ENCODE results near the gene PABPN1L.
"Not testable (repeated sequence)": the region's sequence is repeated elsewhere in the genome, so short reads cannot be mapped to it uniquely, and the experiment has no call there.

PABPN1L gene

GRCh38 chr16:88825146-88825545 is 41.3 kb downstream of the PABPN1L start:
- no peak for DNase-seq

DNA sequence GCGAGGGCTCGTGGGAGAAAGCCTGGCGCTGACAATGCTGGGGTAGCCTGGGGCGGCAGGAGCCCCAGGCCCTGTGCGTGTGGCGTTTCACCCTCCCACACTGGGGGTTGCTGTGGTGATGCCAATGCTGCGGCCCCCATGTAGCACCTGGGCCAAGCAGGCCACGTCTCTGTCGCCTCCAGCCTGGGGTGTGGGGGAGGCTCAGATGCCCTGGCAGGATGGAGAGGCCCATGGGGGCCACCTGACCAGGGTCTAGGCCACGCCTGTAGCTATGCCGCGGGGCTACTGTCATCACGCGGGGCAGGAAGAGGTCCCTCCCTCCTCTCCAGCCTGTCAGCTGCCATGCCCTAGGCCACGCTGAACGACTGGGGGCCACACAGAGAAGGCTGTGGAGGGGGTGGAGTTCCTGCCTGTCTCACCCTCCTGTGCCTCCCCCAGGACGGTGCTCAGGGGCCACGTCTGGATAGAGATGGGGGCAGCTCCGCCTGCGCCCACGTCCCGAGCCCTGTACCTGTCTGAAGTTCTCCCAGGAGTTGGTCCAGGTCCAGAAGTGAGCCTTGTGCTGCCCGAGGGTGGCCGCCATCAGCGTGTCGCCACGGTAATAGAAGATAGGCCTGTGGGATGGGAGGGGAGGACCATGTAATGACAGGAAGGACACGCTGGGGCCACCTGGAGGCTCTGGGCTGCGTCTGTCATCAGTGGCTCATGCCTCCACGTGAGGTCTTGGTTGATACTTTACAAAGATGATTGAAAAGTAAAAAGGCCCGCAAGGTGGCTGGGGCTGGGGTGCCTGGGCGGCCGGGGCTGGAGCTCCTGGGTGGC is 42.0 kb downstream of the PABPN1L start:
- DNase-seq: no peak

DNA sequence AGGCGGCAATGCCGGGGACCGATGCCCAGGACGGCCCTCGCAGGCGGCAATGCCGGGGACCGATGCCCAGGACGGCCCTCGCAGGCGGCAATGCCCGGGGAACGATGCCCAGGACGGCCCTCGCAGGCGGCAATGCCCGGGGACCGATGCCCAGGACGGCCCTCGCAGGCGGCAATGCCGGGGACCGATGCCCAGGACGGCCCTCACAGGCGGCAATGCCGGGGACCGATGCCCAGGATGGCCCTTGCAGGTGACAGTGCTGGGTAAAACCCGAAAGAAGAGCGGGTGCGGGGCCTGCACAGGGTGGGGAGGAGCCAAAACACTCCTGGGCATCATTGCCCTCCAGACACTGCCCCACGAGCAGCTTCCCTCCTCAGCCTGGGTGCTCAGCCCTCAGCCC is 42.8 kb downstream of the PABPN1L start:
- not testable (repeated sequence) for DNase-seq

DNA sequence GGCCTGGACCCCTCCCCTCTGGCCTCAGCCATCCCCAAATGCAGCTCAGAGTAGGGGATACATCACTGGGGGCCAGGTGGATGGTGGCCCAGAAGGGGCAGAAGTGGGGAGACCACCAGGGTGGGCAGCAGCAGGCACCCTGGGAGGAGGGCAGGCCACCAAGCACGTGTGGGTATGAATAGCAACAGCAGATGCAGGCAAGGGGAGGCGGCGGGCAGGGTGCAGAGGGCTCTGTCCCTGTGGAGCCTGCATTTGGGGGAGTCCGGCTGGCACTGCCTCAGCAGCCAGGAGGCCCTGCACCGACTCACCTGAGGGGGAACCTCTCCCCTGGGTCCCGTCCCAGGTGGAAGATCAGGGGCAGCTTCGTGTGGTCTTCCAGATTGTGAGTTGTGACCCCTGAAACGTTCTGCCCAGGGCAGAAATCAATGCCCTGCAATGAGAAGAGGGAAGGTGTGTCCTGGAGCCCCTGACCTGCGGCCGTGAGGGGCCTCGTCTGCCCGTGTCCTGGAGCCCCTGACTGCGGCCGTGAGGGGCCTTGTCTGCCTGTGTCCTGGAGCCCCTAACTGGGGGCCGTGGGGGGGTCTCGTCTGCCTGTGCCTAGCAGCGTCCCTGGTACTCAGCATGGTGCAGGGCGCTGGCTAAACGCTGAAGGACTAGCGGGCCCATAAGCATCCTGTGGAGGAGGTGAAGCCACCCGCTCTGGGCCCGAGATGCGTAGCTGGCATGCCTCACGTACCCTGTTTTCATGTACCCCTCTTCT is 44.0 kb downstream of the PABPN1L start:
- no peak for DNase-seq

DNA sequence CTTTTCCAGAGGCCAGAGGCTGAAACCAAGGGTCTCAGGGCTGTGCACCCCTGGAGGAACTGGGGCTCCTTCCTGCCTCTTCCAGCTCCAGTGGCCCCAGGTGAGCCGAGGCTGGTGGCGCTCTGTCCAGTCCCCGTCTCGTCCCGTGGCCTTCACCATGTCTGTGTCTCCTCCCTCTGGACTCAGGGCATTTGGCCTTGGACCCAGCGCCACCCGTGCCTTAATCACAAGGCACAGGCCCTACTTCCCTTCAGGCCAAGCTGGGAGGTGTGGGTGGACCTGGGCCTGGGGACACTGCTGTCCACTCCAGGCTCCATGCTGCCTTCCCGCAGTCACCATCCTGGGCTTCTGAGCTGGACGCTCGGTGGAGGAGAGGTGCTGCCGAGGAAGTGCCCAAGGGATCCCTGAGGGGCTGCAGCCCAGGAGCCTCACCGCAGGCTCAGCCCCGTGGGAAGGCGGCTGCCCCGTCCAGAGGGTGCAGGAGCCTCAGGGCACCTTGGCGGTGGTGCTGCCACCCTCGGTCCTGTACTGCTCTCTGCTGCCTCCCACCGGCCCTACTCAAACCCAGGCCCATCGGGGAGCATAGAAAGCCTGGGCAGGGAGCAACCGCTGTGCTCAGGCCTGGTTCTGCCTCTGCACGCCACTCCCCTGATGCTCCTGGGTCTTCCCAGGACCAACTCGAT is 45.2 kb downstream of the PABPN1L start:
- no peak for DNase-seq

DNA sequence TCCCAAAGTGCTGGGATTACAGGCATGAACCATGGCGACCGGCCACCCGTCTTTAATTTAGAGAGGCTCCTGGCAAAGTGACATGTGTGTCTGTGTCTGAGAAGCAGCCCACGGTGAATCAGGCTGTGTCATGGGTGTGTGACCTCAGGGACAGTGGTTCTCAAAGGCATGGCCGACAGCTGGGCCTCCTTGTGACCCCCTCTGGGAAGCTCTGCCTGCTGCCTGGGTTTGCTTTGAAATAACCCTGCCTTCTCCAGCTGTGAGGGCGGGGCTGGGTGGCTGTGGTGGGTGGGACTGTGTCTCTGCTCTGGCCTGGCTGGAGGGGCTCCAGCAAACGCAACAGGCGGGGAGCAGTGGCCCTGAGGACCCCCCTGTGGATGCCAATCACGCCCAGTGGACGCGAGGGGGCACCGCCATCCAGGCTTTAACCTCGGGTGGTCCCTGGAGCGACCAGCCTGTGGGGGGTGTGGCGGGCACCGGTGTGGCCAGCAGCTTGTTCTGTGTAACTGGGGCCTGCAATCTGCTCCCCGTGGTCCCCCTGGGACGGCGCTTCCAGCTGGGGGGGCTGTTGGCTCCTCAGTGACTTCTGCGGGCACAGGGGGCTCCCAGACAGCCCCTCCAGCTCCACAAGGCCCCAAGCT is 46.0 kb downstream of the PABPN1L start:
- no peak for DNase-seq

- DNase-seq: no peak
These were observed 47.3 kb downstream of the PABPN1L start for GRCh38 chr16:88819126-88819525.

- DNase-seq: no peak
These were observed 47.9 kb downstream of the PABPN1L start for GRCh38 chr16:88818575-88818874.

DNA sequence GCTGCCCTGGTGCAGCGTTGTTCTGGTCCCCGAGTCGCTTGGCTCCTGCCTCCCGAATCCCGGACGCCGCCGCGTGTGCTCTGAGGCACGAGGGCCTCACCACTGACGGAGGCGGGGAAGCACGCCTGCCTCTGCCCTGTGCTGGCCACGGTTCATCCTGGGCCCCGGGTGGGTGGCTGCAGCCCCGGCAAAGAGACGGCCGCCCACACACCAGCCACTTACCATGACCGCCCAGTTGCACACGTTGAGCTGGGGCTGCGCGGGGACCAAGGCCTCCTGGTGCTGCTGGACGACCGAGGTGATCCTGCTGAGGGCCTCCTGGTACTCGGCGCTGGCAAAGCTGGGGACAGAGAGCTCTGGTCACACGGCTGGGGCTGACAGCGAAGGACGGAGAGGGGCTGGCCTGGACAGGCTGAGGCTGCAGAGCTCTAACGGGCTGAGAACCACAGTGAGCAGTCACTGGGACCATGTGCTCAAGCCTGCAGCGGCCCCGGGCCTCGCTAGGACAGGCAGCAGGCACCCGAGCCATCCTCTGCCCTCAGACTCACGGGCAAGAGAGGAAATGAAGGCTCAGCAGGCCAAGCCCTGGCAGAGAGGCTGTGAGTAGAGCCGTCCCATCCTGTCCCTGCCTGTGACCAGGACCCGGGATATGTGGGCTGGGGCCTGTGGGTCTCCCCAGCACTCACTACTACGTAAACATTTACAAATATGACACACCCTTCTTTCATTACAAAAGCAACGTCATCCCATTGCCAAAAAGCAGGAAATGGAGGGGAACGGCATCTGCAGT is 48.5 kb downstream of the PABPN1L start:
- DNase-seq: no peak

DNA sequence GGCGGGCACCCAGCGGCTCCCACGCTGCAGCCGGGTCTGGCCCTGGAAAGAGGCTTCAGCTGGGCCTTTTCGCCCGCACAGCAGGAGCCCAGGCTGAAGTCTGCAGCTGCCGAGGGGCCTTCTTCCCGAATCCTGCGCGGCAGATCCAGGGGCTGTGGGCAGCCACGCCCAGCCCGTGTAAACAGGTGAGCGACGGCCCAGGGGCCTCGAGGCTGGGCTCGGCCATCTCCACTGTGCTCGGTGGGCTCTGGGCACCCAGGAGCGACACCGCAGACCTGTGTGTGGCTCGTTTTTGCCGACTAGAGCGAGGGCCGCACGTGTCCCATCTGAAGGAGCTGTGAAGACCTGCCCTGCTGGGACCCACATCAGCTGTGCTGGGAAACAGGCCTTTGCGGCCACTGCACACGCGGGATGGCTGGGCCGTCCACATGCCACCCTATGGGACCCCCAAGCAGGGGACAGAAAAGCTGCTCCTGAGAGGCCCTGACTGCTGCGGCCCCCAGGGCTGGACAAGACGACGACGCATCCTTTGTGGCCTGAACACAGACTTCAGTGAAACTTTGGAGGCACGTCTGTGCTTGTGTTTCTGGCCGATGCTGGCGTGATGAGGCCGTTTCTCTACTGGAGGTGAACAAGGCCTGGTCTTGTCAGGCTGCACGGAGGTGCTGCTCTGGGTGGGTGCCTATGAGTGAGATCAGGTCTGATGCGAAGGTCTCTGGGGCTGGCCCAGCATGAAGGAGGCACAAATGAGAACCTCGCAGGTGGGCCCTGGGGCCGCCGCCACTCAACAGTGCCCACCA is 49.5 kb downstream of the PABPN1L start:
- DNase-seq: no peak

DNA sequence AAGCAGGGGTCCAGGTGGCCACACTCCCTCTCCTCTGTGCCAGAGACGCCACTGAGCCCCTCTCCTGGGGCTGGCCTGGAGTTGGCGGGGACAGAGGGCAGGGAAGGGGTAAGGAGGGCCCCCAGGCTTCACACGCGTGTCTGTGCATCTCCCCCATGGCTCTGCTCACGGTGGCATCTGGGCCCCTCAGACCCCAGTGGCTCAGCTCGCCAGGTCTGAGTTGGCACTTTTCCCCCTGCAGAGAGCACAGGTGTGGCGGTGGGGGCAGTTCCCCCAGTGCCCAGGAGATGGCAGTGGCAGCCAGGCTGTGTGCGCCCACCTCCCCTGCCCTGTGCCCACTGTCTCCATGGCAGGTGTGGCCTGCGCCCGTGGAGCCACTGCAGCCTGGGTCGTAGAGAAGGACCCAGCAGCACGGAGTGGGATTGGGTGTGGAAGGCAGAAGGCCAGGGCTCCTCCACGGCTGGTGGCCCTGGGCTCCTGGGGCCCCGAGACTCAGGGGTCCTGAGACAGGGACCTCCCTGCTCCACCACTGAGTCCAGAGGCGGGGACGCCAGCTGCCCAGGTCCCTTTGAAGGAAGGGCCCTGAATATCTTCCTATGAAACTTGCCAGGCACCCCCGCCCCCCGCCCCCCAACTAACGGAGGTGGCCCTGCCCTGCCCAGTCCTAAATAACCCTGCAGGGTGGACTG is 50.4 kb downstream of the PABPN1L start:
- DNase-seq: peak; percentile 67

DNA sequence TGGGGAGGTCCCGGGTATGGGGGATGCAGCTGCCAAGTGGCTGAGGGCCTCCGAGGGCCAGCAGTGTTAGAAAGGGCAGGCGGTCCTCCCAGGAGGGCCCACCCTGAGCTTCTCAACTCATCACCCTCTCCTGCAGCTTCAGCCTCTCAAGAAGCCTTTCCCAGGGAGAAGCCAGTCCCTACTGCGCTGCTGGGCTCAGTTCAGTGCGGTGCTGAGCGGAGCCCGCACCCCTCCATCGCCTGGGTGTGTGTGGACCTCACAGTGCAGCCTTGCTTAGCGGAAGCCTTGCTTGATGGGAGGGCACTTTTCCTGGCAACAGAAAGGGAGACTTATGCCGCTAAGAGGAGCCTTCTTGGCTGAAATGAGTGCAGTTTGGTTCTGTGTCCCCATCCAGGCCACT is 51.2 kb downstream of the PABPN1L start:
- DNase-seq: no peak

- no peak for DNase-seq
These were observed 52.3 kb downstream of the PABPN1L start for GRCh38 chr16:88814144-88814502.

Data from activated CD4-positive, alpha-beta T cell treated with anti-CD3 and anti-CD28 coated beads, Interleukin-10, Interleukin-2, amounts not matched to agents 100 ng/mL and 50 ng/mL, durations not matched to agents 16 hours and 8 hours (primary cell).